Ishikawa (cell line): ENCODE results near the gene RBM24.

Source experiments
- CEBPB ChIP-seq: IDR thresholded peaks from 2 replicates; pipeline ENCODE4 v1.6.1; 2012
- CREB1 ChIP-seq: IDR thresholded peaks from 2 replicates; pipeline ENCODE4 v1.6.1; 2012; ENCODE audit warnings: low read depth
- EGR1 ChIP-seq: IDR thresholded peaks from 2 replicates; pipeline ENCODE4 v1.6.1; 2012
- EP300 ChIP-seq: IDR thresholded peaks from 2 replicates; pipeline ENCODE4 v1.6.1; 2012; ENCODE audit warnings: borderline replicate concordance
- FOXM1 ChIP-seq: IDR thresholded peaks from 2 replicates; pipeline ENCODE4 v1.6.1; 2012; ENCODE audit warnings: low read depth, borderline replicate concordance
- NFIC ChIP-seq: IDR thresholded peaks from 2 replicates; pipeline ENCODE4 v1.6.1; 2012
- RAD21 ChIP-seq: IDR thresholded peaks from 2 replicates; pipeline ENCODE4 v1.6.1; 2012; ENCODE audit warnings: low read depth
- TAF1 ChIP-seq: IDR thresholded peaks from 2 replicates; pipeline ENCODE4 v1.6.1; 2012; ENCODE audit warnings: low read depth, mild to moderate bottlenecking
- TCF12 ChIP-seq: IDR thresholded peaks from 2 replicates; pipeline ENCODE4 v1.6.1; 2012; ENCODE audit warnings: low read depth
- TEAD4 ChIP-seq: IDR thresholded peaks from 2 replicates; pipeline ENCODE4 v1.6.1; 2012
- YY1 ChIP-seq: IDR thresholded peaks from 2 replicates; pipeline ENCODE4 v1.6.1; 2012; ENCODE audit warnings: low read depth
- ZBTB7A ChIP-seq: IDR thresholded peaks from 2 replicates; pipeline ENCODE4 v1.6.1; 2012; ENCODE audit warnings: low read depth
- TF ChIP-seq, protein P1 (sequence below): IDR thresholded peaks from 2 replicates; pipeline ENCODE4 v1.6.1; 2012
- TF ChIP-seq, protein P2 (sequence below): IDR thresholded peaks from 2 replicates; pipeline ENCODE4 v1.6.1; 2012
- TF ChIP-seq, protein P3 (sequence below): IDR thresholded peaks from 2 replicates; pipeline ENCODE4 v1.6.1; 2012; ENCODE audit warnings: low read depth, mild to moderate bottlenecking

Gene RBM24

DNA sequence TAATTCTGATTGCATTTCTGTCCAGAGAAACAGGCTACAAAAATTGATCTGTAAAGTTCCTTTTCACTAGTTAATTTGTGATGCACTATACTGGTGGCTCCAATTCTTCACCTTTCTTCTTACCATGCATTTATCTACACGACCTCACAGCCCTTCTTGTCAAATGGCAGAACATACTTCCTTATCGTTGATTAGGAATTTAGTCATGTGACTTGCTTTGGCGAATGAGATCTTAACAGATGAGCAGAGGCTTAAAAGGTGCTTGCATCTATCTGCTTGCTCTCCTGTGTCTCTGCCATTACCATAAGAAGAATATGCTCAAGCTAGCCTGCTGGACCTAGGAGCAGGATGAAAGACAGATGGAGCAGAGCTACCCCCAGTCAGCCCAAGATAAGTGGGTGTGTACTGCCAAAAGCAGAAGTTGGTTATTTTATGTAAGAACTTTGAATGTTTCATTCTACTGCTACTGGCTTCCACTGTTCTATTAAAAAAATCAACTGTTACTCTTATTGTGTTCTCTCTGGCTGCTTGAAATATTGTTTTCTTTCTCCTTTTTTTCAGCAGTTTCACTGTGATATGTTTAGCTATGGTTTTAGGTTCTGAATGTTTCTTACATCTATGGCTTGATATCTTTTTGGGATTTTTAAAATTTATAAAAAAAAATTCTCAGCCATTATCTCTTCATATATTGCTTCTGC lies 40.2 kb upstream of the RBM24 start:
- TF ChIP-seq TEAD4, result no peak
- TF ChIP-seq, protein P1, sequence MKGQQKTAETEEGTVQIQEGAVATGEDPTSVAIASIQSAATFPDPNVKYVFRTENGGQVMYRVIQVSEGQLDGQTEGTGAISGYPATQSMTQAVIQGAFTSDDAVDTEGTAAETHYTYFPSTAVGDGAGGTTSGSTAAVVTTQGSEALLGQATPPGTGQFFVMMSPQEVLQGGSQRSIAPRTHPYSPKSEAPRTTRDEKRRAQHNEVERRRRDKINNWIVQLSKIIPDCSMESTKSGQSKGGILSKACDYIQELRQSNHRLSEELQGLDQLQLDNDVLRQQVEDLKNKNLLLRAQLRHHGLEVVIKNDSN, result no peak
- TF ChIP-seq TCF12, result no peak
- no peak for TF ChIP-seq EP300
- TF ChIP-seq ZBTB7A, result no peak
- TF ChIP-seq CEBPB, result no peak
- TF ChIP-seq CREB1, result no peak
- TF ChIP-seq RAD21, result no peak
- TF ChIP-seq FOXM1, result no peak
- TF ChIP-seq, protein P2, sequence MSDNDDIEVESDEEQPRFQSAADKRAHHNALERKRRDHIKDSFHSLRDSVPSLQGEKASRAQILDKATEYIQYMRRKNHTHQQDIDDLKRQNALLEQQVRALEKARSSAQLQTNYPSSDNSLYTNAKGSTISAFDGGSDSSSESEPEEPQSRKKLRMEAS, result no peak
- TF ChIP-seq YY1, result no peak
- no peak for TF ChIP-seq TAF1
- TF ChIP-seq EGR1, result no peak
- TF ChIP-seq, protein P3, sequence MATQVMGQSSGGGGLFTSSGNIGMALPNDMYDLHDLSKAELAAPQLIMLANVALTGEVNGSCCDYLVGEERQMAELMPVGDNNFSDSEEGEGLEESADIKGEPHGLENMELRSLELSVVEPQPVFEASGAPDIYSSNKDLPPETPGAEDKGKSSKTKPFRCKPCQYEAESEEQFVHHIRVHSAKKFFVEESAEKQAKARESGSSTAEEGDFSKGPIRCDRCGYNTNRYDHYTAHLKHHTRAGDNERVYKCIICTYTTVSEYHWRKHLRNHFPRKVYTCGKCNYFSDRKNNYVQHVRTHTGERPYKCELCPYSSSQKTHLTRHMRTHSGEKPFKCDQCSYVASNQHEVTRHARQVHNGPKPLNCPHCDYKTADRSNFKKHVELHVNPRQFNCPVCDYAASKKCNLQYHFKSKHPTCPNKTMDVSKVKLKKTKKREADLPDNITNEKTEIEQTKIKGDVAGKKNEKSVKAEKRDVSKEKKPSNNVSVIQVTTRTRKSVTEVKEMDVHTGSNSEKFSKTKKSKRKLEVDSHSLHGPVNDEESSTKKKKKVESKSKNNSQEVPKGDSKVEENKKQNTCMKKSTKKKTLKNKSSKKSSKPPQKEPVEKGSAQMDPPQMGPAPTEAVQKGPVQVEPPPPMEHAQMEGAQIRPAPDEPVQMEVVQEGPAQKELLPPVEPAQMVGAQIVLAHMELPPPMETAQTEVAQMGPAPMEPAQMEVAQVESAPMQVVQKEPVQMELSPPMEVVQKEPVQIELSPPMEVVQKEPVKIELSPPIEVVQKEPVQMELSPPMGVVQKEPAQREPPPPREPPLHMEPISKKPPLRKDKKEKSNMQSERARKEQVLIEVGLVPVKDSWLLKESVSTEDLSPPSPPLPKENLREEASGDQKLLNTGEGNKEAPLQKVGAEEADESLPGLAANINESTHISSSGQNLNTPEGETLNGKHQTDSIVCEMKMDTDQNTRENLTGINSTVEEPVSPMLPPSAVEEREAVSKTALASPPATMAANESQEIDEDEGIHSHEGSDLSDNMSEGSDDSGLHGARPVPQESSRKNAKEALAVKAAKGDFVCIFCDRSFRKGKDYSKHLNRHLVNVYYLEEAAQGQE, result no peak
- no peak for TF ChIP-seq NFIC

DNA sequence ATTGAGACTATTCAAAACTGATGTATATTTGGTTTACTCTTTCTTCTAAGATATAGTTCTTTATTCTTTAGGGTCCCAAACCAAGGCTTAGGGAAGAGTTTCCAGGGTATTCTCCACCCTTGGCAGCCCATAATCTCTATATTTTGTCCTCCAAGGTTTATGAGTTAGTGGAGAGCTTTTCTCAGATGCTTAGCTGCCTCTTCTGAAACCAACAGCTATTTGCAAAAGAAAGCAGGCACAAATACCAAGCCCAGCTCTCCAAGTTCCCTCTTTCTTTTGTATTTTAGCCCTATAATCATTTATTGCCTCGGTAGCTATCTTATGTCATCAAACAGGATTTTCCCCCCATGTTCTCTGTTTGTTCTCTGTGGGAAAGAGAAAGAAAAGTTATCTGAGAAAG lies 39.1 kb upstream of the RBM24 start:
- TF ChIP-seq, protein P3, result no peak
- TF ChIP-seq EGR1, result no peak
- TF ChIP-seq, protein P1, result no peak
- no peak for TF ChIP-seq RAD21
- no peak for TF ChIP-seq FOXM1
- TF ChIP-seq TAF1, result no peak
- TF ChIP-seq CEBPB, result no peak
- TF ChIP-seq TEAD4, result no peak
- no peak for TF ChIP-seq YY1
- TF ChIP-seq CREB1, result no peak
- TF ChIP-seq ZBTB7A, result no peak
- TF ChIP-seq EP300, result no peak
- TF ChIP-seq TCF12, result no peak
- TF ChIP-seq, protein P2, result no peak
- TF ChIP-seq NFIC, result no peak

DNA sequence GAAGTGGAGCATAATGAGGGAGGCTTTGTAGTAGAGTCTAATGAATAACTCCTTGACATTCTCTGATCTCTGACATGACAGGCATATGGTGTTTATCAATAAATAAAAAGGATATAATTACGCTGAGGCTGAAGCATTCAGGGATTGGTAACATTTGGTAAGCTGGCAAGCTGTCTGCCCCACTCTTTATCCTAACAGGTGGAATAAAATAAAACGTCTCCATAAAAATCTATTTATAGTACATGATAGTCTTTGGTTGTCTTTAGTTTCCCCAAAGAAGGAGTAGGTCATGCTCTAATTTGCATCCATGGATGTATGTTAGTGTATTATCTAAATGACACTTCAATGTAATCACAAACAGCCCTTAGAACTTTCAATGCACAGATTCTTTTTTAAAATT lies 30.9 kb upstream of the RBM24 start:
- TF ChIP-seq CEBPB (no peak), NFIC (no peak), TCF12 (no peak), FOXM1 (no peak), EGR1 (no peak), EP300 (no peak), ZBTB7A (no peak), YY1 (no peak), RAD21 (no peak), TEAD4 (no peak), TAF1 (no peak), CREB1 (no peak)
- TF ChIP-seq, protein P3, result no peak
- TF ChIP-seq, protein P2, result no peak
- TF ChIP-seq, protein P1, result no peak
